ENCODE data around the gene DYRK1A. TPM values are rescaled to one million over a fixed set of nuclear protein-coding genes. Genes with fewer than 3 reads are reported as not detected.

Gene DYRK1A
- total RNA-seq, 4 donors from 2014 or later = 81.8 to 108 (median 87.4) TPM

DNA sequence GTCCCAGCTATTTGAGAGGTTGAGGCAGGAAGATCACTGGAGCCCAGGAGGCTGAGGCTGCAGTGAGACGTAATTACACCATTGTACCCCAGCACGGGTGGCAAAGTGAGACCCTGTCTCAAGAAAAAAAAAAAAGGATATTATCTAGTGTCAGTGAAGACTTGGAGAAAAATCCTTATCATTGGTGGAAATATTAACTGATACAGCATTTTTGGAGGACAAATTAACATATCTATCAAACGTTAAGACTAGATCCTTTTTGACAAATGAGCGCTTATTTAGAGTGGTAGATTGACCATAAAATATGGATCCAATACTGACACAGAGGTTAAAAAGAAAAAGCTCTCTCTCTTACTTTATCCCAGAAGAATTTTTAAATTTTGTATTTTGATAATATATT is 35.2 kb upstream of the DYRK1A start:
- Histone ChIP-seq H3K4me3 (no peak overlapping the region), H3K27me3 (no peaks in the 10 kb centered on the region), H3K4me1 (no peaks in the 10 kb centered on the region), H3K36me3 (no peaks in the 10 kb centered on the region), H3K9me3 (no peaks in the 10 kb centered on the region), H3K27ac (replicated peaks in 1 of 4) (no peak overlapping the region)
- TF ChIP-seq, protein P1, sequence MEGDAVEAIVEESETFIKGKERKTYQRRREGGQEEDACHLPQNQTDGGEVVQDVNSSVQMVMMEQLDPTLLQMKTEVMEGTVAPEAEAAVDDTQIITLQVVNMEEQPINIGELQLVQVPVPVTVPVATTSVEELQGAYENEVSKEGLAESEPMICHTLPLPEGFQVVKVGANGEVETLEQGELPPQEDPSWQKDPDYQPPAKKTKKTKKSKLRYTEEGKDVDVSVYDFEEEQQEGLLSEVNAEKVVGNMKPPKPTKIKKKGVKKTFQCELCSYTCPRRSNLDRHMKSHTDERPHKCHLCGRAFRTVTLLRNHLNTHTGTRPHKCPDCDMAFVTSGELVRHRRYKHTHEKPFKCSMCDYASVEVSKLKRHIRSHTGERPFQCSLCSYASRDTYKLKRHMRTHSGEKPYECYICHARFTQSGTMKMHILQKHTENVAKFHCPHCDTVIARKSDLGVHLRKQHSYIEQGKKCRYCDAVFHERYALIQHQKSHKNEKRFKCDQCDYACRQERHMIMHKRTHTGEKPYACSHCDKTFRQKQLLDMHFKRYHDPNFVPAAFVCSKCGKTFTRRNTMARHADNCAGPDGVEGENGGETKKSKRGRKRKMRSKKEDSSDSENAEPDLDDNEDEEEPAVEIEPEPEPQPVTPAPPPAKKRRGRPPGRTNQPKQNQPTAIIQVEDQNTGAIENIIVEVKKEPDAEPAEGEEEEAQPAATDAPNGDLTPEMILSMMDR (IDR thresholded peaks at IDR 0.05) = no peak
- TF ChIP-seq EP300 (IDR thresholded peaks at IDR 0.05) = no peak
- TF ChIP-seq POLR2A (IDR thresholded peaks at IDR 0.05; ENCODE audit: low read depth) = no peak
- no peak for TF ChIP-seq POLR2AphosphoS5 (IDR thresholded peaks at IDR 0.05)
- 89% methylated on average over 4 of the region's 4 CpGs for WGBS
- DNase-seq (ENCODE audit: extremely low spot score) = no peak
- intact Hi-C loops (cut with DNase I) = no loop called here

DNA sequence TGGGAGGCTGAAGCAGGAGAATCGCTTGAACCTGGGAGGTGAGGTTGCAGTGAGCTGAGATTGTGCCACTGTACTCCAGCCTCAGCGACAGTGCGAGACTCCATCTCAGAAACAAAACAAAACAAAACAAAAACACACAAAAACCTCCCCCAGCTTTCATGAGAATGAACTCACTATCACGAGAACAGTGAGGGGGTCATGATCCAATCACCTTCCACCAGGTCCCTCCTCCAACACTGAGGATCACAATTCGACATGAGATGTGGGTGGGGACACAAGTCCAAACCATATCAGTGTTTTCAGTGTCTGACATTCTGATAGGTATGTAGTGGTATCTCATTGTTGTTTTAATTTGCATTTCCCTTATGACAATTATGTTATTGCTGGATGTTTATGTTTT is 31.5 kb upstream of the DYRK1A start:
- intact Hi-C loops (cut with DNase I) = no loop called here
- WGBS = 94% methylated on average over 5 of the region's 5 CpGs

DNA sequence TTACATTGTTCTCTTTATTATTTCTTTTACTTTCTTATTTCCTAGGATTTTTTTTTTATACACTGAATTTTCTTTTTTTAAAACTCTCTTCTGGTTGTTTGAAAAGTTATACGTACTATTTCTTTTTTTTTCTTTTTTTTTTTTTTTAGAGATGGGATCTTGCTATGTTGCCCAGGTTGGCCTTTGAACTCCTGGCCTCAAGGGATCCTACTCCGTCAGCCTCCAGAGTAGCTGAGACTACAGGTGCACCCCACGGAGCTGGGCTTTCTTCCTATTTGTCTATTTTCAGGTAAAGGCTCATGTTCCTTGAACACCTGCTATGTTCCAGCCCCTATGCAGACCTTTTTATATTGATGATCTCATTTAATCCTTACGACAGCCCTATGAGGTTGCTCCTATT is 29.4 kb upstream of the DYRK1A start:
- 94% methylated on average over 4 of the region's 4 CpGs for WGBS

More for the DNA sequence above, 31.5 kb upstream of the DYRK1A start:
- Histone ChIP-seq H3K9me3 (no peaks in the 10 kb centered on the region), H3K4me3 (no peak overlapping the region), H3K4me1 (peaks cover 15 to 21% (median 19%) of the 10 kb centered on the region in 4 donors), H3K27me3 (no peaks in the 10 kb centered on the region), H3K36me3 (no peaks in the 10 kb centered on the region), H3K27ac (replicated peaks in 1 of 4) (no peak overlapping the region)
- TF ChIP-seq POLR2AphosphoS5 (IDR thresholded peaks at IDR 0.05) (no peak), EP300 (IDR thresholded peaks at IDR 0.05) (no peak), POLR2A (IDR thresholded peaks at IDR 0.05; ENCODE audit: low read depth) (no peak)
- TF ChIP-seq, protein P1 (IDR thresholded peaks at IDR 0.05) = no peak
- DNase-seq (ENCODE audit: extremely low spot score) = no peak

DNA sequence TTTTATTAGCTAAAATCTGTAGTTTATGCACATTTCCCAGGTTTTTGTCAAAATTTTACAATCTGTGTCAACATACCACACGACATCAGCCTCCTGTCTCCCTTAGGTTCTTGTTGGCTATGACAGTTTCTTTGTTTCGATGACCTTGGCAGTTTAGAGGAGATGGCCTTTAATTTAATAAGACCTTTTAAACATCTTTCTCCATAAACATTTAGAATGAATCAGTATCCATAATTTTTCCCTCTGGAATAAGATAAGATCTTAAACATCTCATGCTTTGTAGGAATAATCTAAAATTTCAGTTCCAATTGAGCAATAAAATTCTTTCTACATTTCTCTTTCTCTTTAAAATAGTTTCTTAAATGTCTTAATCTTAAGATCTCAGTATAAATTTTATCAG is 28.7 kb upstream of the DYRK1A start:
- Histone ChIP-seq H3K27me3 (no peaks in the 10 kb centered on the region), H3K27ac (replicated peaks in 1 of 4) (peak overlapping the region; percentile 77 to 83 (median 82)), H3K36me3 (no peaks in the 10 kb centered on the region), H3K9me3 (no peaks in the 10 kb centered on the region), H3K4me1 (peaks cover 19 to 21% (median 19%) of the 10 kb centered on the region in 4 donors), H3K4me3 (no peak overlapping the region)
- WGBS = 96% methylated on average over 2 of the region's 2 CpGs
- DNase-seq (ENCODE audit: extremely low spot score) = no peak
- intact Hi-C loops (cut with DNase I) = loop anchor here (2.0 kb wide), 1 partner anchor 29 kb away; the partner anchor contains the start of gene DYRK1A
- no peak for TF ChIP-seq POLR2A (IDR thresholded peaks at IDR 0.05; ENCODE audit: low read depth)
- no peak for TF ChIP-seq EP300 (IDR thresholded peaks at IDR 0.05)
- TF ChIP-seq, protein P1 (IDR thresholded peaks at IDR 0.05) = no peak
- no peak for TF ChIP-seq POLR2AphosphoS5 (IDR thresholded peaks at IDR 0.05)

More for the DNA sequence above, 29.4 kb upstream of the DYRK1A start:
- Histone ChIP-seq H3K36me3 (no peaks in the 10 kb centered on the region), H3K4me1 (peaks cover 19 to 21% (median 19%) of the 10 kb centered on the region in 4 donors), H3K27ac (replicated peaks in 1 of 4) (peak overlapping the region in 1 of 4 donors; percentile 77), H3K4me3 (no peak overlapping the region), H3K27me3 (no peaks in the 10 kb centered on the region), H3K9me3 (no peaks in the 10 kb centered on the region)
- no peak for TF ChIP-seq POLR2A (IDR thresholded peaks at IDR 0.05; ENCODE audit: low read depth)
- no peak for TF ChIP-seq POLR2AphosphoS5 (IDR thresholded peaks at IDR 0.05)
- TF ChIP-seq, protein P1 (IDR thresholded peaks at IDR 0.05) = no peak
- no peak for TF ChIP-seq EP300 (IDR thresholded peaks at IDR 0.05)
- no peak for DNase-seq (ENCODE audit: extremely low spot score)
- intact Hi-C loops (cut with DNase I) = no loop called here

Data from esophagus muscularis mucosa (tissue), 4 donors.